Activated naive CD4-positive, alpha-beta T cell (primary cell): Measurements from ENCODE around the gene TEX53.

Experiments
- DNase-seq, 4 experiments: peaks; one replicate each; lab custom pipeline; 2025; lab: John Stamatoyannopoulos, UW

TEX53 gene

GRCh38 chr9:114638404-114638803 is 19.2 kb downstream of the TEX53 start:
- no peak for DNase-seq

- no peak for DNase-seq
Measured at GRCh38 chr9:114634387-114634786, 23.2 kb downstream of the TEX53 start.

GRCh38 chr9:114633438-114634089 is 24.0 kb downstream of the TEX53 start:
- no peak for DNase-seq

GRCh38 chr9:114631166-114631565 is 26.4 kb downstream of the TEX53 start:
- DNase-seq: no peak

GRCh38 chr9:114629563-114630090 is 28.0 kb downstream of the TEX53 start:
- no peak for DNase-seq

- DNase-seq: no peak
Measured at GRCh38 chr9:114627553-114627952, 30.1 kb downstream of the TEX53 start.

- DNase-seq: no peak
Measured at GRCh38 chr9:114626415-114627020, 31.1 kb downstream of the TEX53 start.

GRCh38 chr9:114624677-114625076 is 32.9 kb downstream of the TEX53 start:
- no peak for DNase-seq

GRCh38 chr9:114621975-114622609 is 35.5 kb downstream of the TEX53 start:
- no peak for DNase-seq

GRCh38 chr9:114621561-114621960 is 36.0 kb downstream of the TEX53 start:
- no peak for DNase-seq

GRCh38 chr9:114619191-114619761 is 38.3 kb downstream of the TEX53 start:
- peak in 1 of 4 experiments; percentile 4 for DNase-seq

GRCh38 chr9:114616684-114617520 is 40.7 kb downstream of the TEX53 start:
- DNase-seq: peak in 1 of 4 experiments; percentile 2

- no peak for DNase-seq
Measured at GRCh38 chr9:114614373-114614772, 43.2 kb downstream of the TEX53 start.

- no peak for DNase-seq
Measured at GRCh38 chr9:114613919-114614318, 43.7 kb downstream of the TEX53 start.

GRCh38 chr9:114613087-114613486 is 44.5 kb downstream of the TEX53 start:
- no peak for DNase-seq

- DNase-seq: no peak
Measured at GRCh38 chr9:114612272-114612923, 45.2 kb downstream of the TEX53 start.

- peak; percentile 18 to 65 (median 44) for DNase-seq
Measured at GRCh38 chr9:114611516-114612271, 45.9 kb downstream of the TEX53 start.

- DNase-seq: no peak
Measured at GRCh38 chr9:114608525-114608796, 49.1 kb downstream of the TEX53 start.

- no peak for DNase-seq
Measured at GRCh38 chr9:114607671-114608524, 49.7 kb downstream of the TEX53 start.
